ENCODE data around the gene MCM6. TPM values are rescaled to one million over a fixed set of nuclear protein-coding genes. Genes with fewer than 3 reads are reported as not detected.

MCM6 gene
- polyA plus RNA-seq, 1 donor from 2014 or later = 7.0 TPM

DNA sequence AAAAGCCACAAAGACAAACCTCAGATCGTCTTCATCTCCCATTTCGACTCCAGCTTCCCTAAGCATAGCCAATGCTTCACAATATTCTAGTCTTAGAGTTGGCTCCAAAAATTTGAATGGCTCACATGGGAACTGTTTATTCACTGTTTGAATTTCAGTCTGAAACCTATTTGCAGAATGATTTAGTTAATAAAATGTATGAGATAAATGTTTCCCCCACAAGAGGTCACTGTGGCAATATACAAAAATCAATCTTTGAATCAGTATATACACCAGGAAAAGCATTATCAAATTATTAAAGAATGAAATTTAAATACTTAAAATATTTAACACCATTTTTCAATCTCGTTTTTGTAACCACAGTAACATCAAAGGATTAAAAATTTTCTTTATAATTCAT is 40.0 kb upstream of the MCM6 start:
- H3K27me3 ChIP-seq (ENCODE audit: insufficient read depth, low read depth, low read length) = no peaks in the 10 kb centered on the region
- no peaks in the 10 kb centered on the region for H3F3A ChIP-seq (ENCODE audit: insufficient read depth, low read length, poor library complexity, severe bottlenecking)
- no peaks in the 10 kb centered on the region for H3K9me3 ChIP-seq (ENCODE audit: low read length)
- no peak overlapping the region for H2AFZ ChIP-seq (ENCODE audit: low read depth, low read length)
- H4K20me1 ChIP-seq (ENCODE audit: insufficient read depth) = no peaks in the 10 kb centered on the region
- no peaks in the 10 kb centered on the region for H3K9me2 ChIP-seq (ENCODE audit: insufficient read depth, low read length)
- H3K4me2 ChIP-seq (ENCODE audit: low read length) = no peak overlapping the region
- no peak overlapping the region for H3K27ac ChIP-seq (ENCODE audit: low read length)
- H3K9ac ChIP-seq (ENCODE audit: low read length) = no peak overlapping the region
- H3K79me2 ChIP-seq (replicated peaks; ENCODE audit: insufficient read depth, low read length) = no peaks in the 10 kb centered on the region
- no peaks in the 10 kb centered on the region for H3K36me3 ChIP-seq (ENCODE audit: insufficient read depth, low read length)
- TF ChIP-seq, protein P1, sequence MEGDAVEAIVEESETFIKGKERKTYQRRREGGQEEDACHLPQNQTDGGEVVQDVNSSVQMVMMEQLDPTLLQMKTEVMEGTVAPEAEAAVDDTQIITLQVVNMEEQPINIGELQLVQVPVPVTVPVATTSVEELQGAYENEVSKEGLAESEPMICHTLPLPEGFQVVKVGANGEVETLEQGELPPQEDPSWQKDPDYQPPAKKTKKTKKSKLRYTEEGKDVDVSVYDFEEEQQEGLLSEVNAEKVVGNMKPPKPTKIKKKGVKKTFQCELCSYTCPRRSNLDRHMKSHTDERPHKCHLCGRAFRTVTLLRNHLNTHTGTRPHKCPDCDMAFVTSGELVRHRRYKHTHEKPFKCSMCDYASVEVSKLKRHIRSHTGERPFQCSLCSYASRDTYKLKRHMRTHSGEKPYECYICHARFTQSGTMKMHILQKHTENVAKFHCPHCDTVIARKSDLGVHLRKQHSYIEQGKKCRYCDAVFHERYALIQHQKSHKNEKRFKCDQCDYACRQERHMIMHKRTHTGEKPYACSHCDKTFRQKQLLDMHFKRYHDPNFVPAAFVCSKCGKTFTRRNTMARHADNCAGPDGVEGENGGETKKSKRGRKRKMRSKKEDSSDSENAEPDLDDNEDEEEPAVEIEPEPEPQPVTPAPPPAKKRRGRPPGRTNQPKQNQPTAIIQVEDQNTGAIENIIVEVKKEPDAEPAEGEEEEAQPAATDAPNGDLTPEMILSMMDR (IDR thresholded peaks at IDR 0.05; ENCODE audit: poor library complexity, severe bottlenecking) = peak; percentile 77
- TF ChIP-seq, protein P2, sequence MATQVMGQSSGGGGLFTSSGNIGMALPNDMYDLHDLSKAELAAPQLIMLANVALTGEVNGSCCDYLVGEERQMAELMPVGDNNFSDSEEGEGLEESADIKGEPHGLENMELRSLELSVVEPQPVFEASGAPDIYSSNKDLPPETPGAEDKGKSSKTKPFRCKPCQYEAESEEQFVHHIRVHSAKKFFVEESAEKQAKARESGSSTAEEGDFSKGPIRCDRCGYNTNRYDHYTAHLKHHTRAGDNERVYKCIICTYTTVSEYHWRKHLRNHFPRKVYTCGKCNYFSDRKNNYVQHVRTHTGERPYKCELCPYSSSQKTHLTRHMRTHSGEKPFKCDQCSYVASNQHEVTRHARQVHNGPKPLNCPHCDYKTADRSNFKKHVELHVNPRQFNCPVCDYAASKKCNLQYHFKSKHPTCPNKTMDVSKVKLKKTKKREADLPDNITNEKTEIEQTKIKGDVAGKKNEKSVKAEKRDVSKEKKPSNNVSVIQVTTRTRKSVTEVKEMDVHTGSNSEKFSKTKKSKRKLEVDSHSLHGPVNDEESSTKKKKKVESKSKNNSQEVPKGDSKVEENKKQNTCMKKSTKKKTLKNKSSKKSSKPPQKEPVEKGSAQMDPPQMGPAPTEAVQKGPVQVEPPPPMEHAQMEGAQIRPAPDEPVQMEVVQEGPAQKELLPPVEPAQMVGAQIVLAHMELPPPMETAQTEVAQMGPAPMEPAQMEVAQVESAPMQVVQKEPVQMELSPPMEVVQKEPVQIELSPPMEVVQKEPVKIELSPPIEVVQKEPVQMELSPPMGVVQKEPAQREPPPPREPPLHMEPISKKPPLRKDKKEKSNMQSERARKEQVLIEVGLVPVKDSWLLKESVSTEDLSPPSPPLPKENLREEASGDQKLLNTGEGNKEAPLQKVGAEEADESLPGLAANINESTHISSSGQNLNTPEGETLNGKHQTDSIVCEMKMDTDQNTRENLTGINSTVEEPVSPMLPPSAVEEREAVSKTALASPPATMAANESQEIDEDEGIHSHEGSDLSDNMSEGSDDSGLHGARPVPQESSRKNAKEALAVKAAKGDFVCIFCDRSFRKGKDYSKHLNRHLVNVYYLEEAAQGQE (IDR thresholded peaks at IDR 0.05; ENCODE audit: borderline replicate concordance) = no peak
- peak; percentile 79 for TF ChIP-seq RAD21 (conservative IDR thresholded peaks at IDR 0.05)
- TF ChIP-seq EZH2 (IDR thresholded peaks at IDR 0.05; ENCODE audit: borderline replicate concordance, insufficient read depth, low read length, poor library complexity, severe bottlenecking) = no peak
- peak; percentile 82 for TF ChIP-seq SMC3 (conservative IDR thresholded peaks at IDR 0.05; ENCODE audit: poor library complexity)
- TF ChIP-seq EP300 (conservative IDR thresholded peaks at IDR 0.05; ENCODE audit: poor library complexity, severe bottlenecking) = no peak
- no peak overlapping the region for H3K4me3 ChIP-seq (ENCODE audit: low read length)

DNA sequence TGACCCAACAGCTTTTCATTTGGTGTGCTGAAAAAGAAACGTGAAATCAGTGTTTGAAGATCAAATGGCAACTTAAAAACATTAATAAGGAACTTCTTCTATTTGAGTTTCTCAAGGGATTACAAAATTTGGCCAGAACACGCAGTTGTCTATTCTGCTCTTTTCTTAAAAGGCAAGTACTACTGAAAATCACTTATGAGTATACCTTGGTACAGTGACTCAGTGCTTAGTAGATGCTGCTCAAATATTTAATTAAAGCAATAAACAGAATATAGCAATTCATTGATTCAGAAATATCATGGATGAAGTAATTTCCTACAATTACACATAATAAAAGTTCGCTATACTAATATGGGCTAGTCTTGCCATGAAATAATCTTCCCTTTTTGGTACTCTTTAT is 38.2 kb upstream of the MCM6 start:
- no peak overlapping the region for H3K27ac ChIP-seq (ENCODE audit: low read length)
- H3K79me2 ChIP-seq (replicated peaks; ENCODE audit: insufficient read depth, low read length) = no peaks in the 10 kb centered on the region
- no peak overlapping the region for H3K4me3 ChIP-seq (ENCODE audit: low read length)
- no peaks in the 10 kb centered on the region for H4K20me1 ChIP-seq (ENCODE audit: insufficient read depth)
- H3K9ac ChIP-seq (ENCODE audit: low read length) = no peak overlapping the region
- H3F3A ChIP-seq (ENCODE audit: insufficient read depth, low read length, poor library complexity, severe bottlenecking) = no peaks in the 10 kb centered on the region
- H3K27me3 ChIP-seq (ENCODE audit: insufficient read depth, low read depth, low read length) = no peaks in the 10 kb centered on the region
- H3K9me2 ChIP-seq (ENCODE audit: insufficient read depth, low read length) = no peaks in the 10 kb centered on the region
- H3K4me2 ChIP-seq (ENCODE audit: low read length) = no peak overlapping the region
- TF ChIP-seq, protein P2 (IDR thresholded peaks at IDR 0.05; ENCODE audit: borderline replicate concordance) = no peak
- no peak for TF ChIP-seq POLR2AphosphoS5 (IDR thresholded peaks at IDR 0.05)
- TF ChIP-seq EZH2 (IDR thresholded peaks at IDR 0.05; ENCODE audit: borderline replicate concordance, insufficient read depth, low read length, poor library complexity, severe bottlenecking) = no peak
- TF ChIP-seq TAF1 (IDR thresholded peaks at IDR 0.05; ENCODE audit: low read depth) = no peak
- TF ChIP-seq, protein P1 (IDR thresholded peaks at IDR 0.05; ENCODE audit: poor library complexity, severe bottlenecking) = no peak
- no peak for TF ChIP-seq EP300 (conservative IDR thresholded peaks at IDR 0.05; ENCODE audit: poor library complexity, severe bottlenecking)
- TF ChIP-seq MXI1 (conservative IDR thresholded peaks at IDR 0.05; ENCODE audit: poor library complexity, severe bottlenecking) = no peak
- no peak for TF ChIP-seq RAD21 (conservative IDR thresholded peaks at IDR 0.05)
- TF ChIP-seq SMC3 (conservative IDR thresholded peaks at IDR 0.05; ENCODE audit: poor library complexity) = no peak
- H2AFZ ChIP-seq (ENCODE audit: low read depth, low read length) = no peak overlapping the region
- no peaks in the 10 kb centered on the region for H3K36me3 ChIP-seq (ENCODE audit: insufficient read depth, low read length)
- no peaks in the 10 kb centered on the region for H3K9me3 ChIP-seq (ENCODE audit: low read length)
